Dermis blood vessel endothelial cell (primary cell): ENCODE measurements around the gene RAD23A. TPM values are rescaled to one million over a fixed set of nuclear protein-coding genes. Genes with fewer than 3 reads are reported as not detected.
"Not testable (repeated sequence)": the region's sequence is repeated elsewhere in the genome, so short reads cannot be mapped to it uniquely, and the experiment has no call there.

ENCODE experiments used
- DNase-seq: peaks from one replicate; pipeline ENCODE4 v3.0.0; 2010
- total RNA-seq: library from RNA; depleted of rRNA; stranded (reverse); fragments of >200 nt; gene quantifications from 2 replicates; pipeline ENCODE4 v1.2.3, GENCODE V29; 2014

Gene RAD23A
- total RNA-seq, 1 donor from 2014 or later: 52.9 TPM

GRCh38 chr19:12937927-12938778 is 7.5 kb upstream of the RAD23A start, which contains the start of gene CALR:
CALR (plus strand) TSS chr19:12938609; CDS start chr19:12938680, 71 bp downstream.
- DNase-seq: peak; percentile 100

- DNase-seq: peak; percentile 55
These were observed 6.7 kb upstream of the RAD23A start for GRCh38 chr19:12938779-12939601.

- DNase-seq: no peak
These were observed 5.7 kb upstream of the RAD23A start for GRCh38 chr19:12939975-12940423.

GRCh38 chr19:12940897-12941296 is 4.8 kb upstream of the RAD23A start:
- DNase-seq: no peak

- DNase-seq: no peak
These were observed 2.1 kb upstream of the RAD23A start for GRCh38 chr19:12943437-12944044.

GRCh38 chr19:12944104-12944674 is 1.5 kb upstream of the RAD23A start:
- DNase-seq: no peak

- peak; percentile 90 for DNase-seq
These were observed 545 bp downstream of the RAD23A start for GRCh38 chr19:12946092-12946721.

GRCh38 chr19:12946731-12947496 is 1.3 kb downstream of the RAD23A start:
- no peak for DNase-seq

- no peak for DNase-seq
These were observed 2.3 kb downstream of the RAD23A start for GRCh38 chr19:12947702-12948611.

- DNase-seq: no peak
These were observed 3.1 kb downstream of the RAD23A start for GRCh38 chr19:12948612-12949362.

GRCh38 chr19:12949363-12950283 is 4.0 kb downstream of the RAD23A start:
- no peak for DNase-seq

- DNase-seq: not testable (repeated sequence)
These were observed 6.4 kb downstream of the RAD23A start for GRCh38 chr19:12952050-12952449.

GRCh38 chr19:12952488-12953137 is 7.0 kb downstream of the RAD23A start:
- peak; percentile 89 for DNase-seq

GRCh38 chr19:12953138-12953798 is 7.6 kb downstream of the RAD23A start:
- no peak for DNase-seq

GRCh38 chr19:12953799-12954611 is 8.3 kb downstream of the RAD23A start:
- DNase-seq: no peak

GRCh38 chr19:12954612-12954962 is 8.9 kb downstream of the RAD23A start:
- DNase-seq: no peak
